ENCODE results near the gene LEFTY2.
"Not testable (repeated sequence)": the region's sequence is repeated elsewhere in the genome, so short reads cannot be mapped to it uniquely, and the experiment has no call there.

The LEFTY2 gene

DNA sequence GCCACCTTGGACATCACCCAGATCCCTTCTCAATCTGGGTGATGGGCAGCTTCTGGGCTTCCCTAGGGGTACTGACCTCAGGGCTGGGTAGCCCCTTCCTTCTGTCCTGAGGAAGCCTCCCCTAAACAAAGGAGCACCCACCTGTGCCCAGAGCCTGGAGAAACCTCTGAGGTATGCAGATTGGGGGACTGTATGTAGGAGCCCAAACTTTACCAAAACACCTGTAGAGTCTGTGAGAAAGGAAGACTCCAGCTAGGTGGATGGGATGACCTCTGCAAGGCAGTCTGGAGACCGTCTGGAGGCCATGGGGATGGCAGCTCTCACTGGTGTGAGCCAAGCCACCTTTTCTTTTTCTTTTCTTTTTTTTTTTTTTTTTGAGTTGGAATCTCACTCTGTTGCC, 13.7 kb upstream of the LEFTY2 start:
- no peak for DNase-seq (ENCODE audit: low read depth in 3 of 3)

GRCh38 chr1:225953315-225953714, 12.3 kb upstream of the LEFTY2 start:
- DNase-seq (ENCODE audit: low read depth in 3 of 3), result no peak

- no peak for DNase-seq (ENCODE audit: low read depth in 3 of 3)
Measured at GRCh38 chr1:225950905-225951497, 10.0 kb upstream of the LEFTY2 start.

- DNase-seq (ENCODE audit: low read depth in 3 of 3), result no peak
Measured at GRCh38 chr1:225949041-225949440, 8.0 kb upstream of the LEFTY2 start.

DNA sequence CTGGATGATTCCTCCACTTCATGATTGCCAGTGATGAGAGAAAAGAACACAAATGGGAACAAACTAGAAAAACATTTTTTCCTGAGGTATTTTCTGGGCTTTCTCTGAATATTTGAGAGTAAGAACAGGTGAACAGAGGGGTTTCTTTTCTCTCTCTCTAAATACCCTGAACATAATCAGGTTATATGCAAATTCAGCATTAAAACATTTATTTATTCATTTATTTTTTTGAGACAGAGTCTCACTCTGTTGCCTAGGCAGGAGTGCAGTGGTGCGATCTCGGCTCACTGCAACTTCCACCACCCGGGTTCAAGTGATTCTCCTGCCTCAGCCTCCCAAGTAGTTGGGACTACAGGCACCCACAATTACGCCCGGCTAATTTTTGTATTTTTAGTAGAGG, 5.8 kb upstream of the LEFTY2 start:
- no peak for DNase-seq (ENCODE audit: low read depth in 3 of 3)

- DNase-seq (ENCODE audit: low read depth in 3 of 3), result no peak
Measured at GRCh38 chr1:225946082-225946620, 5.1 kb upstream of the LEFTY2 start.

DNA sequence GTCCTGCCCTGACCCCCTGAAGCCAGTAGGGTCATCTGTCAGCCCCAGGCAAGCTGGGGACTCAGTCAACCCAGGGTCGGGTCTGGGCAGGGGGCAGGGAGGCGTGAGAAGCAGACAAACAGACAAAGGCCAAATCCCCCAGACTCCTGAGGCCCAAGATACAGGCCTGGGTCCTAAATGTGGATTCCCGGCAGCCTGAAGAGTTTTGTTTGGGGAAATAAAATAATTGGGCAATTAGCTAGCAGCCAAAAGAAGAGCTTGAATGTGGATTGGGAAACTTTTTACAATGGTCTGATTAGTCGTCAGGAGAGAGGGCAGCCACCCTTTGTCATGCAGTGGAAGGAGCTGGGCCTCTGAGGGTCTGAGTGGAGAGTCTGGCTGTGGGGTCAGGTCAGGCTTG, 4.5 kb upstream of the LEFTY2 start:
- DNase-seq (ENCODE audit: low read depth in 3 of 3), result no peak

- DNase-seq (ENCODE audit: low read depth in 3 of 3), result no peak
Measured at GRCh38 chr1:225944951-225945350, 3.9 kb upstream of the LEFTY2 start.

DNA sequence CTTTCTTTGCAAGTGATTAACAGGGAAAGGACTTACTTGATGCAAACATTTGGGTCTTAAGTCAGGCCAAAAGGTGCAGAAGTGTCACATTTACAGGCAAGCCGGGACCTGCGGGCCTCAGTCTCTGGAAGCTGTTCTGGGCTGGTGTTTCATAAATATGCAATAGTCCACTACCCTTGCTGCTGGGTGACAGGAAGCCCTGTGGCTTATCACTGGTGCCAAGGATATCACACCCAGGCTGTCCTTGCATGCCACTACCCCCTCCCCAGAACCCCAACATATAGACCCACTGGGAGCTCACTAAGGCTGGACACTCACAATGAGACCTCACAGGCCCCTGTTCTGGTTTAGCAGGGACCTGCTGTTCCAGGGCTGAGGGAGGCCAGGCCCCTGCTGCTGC, 3.4 kb upstream of the LEFTY2 start:
- no peak for DNase-seq (ENCODE audit: low read depth in 3 of 3)

DNA sequence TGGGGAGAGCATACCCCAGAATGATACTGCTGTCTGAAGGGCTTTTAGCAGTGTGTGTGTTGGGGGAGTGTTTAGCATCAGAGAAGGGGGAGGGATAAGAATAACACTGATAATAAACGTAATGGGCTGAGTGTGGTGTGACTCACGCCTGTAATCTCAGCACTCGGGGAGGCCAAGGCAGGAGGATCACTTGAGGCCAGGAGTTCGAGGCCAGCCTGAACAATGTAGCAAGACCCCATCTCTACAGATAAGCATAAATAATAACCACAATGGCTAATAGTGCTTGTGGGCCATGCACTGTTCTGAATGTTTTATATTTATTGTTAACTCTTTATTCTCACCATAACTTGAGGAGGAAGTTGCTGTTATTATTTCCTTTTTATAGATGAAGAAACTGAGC, 2.6 kb upstream of the LEFTY2 start:
- DNase-seq (ENCODE audit: low read depth in 3 of 3), result no peak

GRCh38 chr1:225942574-225942973, 1.6 kb upstream of the LEFTY2 start:
- DNase-seq (ENCODE audit: low read depth in 3 of 3), result no peak

DNA sequence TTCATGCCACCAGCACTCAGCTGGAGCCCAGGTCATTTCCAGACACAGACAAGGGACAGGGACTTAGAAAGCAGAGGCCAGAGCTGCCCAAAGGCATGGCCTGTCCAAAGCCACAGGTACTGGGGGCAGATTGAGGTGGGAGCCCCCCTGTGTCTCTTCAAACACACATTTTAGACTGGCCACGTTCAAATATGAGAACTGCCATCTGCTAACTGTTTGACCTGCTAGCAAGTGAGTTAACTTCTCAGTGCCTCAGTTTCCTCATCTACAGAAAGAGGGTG, 862 bp upstream of the LEFTY2 start:
- no peak for DNase-seq (ENCODE audit: low read depth in 3 of 3)

DNA sequence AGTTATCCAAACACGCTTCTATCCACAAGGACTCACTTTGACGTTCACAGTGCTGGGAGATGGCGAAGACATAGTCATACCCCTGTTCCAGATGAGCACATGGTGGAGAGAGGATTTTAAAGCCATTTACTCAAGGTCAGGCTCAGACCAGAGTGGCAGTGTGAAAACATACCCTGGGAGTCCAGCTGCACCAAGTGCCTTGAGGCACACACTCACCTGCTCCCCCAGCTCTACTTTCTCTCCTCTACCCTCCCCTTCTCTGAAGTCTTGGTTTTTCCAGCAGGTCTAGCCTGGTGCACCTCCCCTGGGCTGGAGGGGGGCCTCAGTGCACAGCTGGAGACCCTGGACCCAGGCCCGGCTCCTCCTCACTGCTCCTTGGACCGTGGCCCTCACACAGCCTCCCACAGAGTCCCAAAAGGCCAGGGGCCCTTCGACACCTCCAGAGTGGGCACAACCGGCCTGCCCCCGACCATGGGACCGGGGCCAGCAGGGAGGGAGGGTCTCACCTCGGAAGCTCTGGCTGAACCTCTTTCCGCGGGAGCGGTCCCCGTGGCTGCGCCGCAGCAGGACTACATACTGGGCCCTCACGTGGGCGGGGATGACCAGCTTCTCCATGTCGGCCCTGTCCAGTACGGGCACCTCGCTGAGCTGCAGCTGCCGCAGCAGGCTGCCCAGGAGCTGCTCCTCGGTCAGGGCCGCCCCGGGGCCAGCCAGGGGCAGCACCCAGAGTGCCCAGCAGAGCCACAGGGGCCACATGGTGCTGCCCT, 452 bp downstream of the LEFTY2 start:
- no peak for DNase-seq (ENCODE audit: low read depth in 3 of 3)

DNA sequence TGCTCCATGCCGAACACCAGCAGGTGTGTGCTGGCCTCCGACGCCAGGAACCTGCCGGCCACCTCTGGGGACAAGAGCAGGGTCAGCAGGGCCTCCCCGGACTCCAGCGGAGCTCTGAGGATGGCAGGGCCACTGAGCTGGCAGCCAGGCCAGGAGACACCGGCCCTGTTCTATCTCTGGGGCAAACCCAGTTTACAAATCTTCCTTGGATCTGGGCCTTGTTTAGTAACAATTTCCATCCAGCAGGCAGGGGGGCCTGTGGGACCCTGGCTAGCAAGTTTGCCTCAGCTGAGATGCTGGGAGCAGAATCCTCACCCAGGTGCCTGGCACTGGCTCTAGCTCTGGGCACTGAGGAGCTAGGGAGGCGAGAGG, 1.1 kb downstream of the LEFTY2 start:
- DNase-seq (ENCODE audit: low read depth in 3 of 3), result not testable (repeated sequence)

- DNase-seq (ENCODE audit: low read depth in 3 of 3), result not testable (repeated sequence)
Measured at GRCh38 chr1:225939097-225939938, 1.7 kb downstream of the LEFTY2 start.

- no peak for DNase-seq (ENCODE audit: low read depth in 3 of 3)
Measured at GRCh38 chr1:225937048-225937968, 3.7 kb downstream of the LEFTY2 start.

DNA sequence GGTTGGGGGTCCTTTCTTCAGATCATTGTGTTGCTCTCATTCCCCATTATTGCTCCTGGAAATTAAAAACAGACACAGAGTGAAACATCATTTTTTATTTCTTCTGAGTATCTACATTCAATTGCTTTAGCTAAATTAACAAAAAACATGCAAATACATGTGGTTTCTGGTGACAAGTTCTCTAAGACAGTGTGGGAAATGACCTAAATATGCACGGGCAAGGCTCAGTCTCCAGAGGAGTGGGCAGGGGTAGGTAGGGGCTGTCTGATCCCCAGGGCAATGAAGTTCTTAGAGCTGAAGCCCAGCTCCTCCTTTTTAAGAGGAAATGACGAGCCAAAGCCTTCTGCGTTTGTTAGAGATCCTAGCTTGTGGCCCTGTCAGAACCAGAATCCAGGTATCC, 4.5 kb downstream of the LEFTY2 start:
- no peak for DNase-seq (ENCODE audit: low read depth in 3 of 3)

- not testable (repeated sequence) for DNase-seq (ENCODE audit: low read depth in 3 of 3)
Measured at GRCh38 chr1:225936086-225936485, 4.9 kb downstream of the LEFTY2 start.

GRCh38 chr1:225934711-225935110, 6.3 kb downstream of the LEFTY2 start:
- no peak for DNase-seq (ENCODE audit: low read depth in 3 of 3)

DNA sequence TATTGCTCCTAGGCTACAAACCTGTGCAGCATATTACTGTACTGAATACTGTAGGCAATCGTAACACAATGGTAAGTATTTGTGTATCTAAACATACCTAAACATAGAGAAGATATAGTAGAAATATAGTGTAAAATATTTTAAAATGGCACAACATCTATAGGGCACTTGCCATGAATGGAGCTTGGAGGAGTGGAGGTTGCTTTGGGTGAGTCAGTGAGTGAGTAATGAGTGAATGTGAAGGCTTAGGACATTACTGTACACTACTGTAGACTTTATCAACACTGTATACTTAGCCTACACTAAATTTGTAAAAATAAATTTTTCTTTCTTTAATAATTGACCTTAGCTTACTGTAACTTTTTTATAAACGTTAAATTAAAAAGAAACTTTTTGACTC, 7.9 kb downstream of the LEFTY2 start:
- no peak for DNase-seq (ENCODE audit: low read depth in 3 of 3)

- DNase-seq (ENCODE audit: low read depth in 3 of 3), result no peak
Measured at GRCh38 chr1:225931270-225932136, 9.5 kb downstream of the LEFTY2 start.

All from stimulated activated CD4-positive, alpha-beta T cell treated with anti-CD3 and anti-CD28 coated beads, TNF-alpha, amount 100 ng/mL, for 24 hours (primary cell).